IMR-90 (cell line): Measurements from ENCODE around the gene FOXD3.

Experiments used
- BHLHE40 ChIP-seq: fragments of 150-350 bp; IDR thresholded peaks from 2 replicates; pipeline ENCODE4 v1.6.1; 2016; ENCODE audit warnings: mild to moderate bottlenecking, low read depth, low read length
- CTCF ChIP-seq: conservative IDR thresholded peaks from 2 replicates; pipeline ENCODE4 v1.5.1; 2012; ENCODE audit warnings: mild to moderate bottlenecking, low read depth, low read length, improper control_type of control experiment
- MAZ ChIP-seq: IDR thresholded peaks from 2 replicates; pipeline ENCODE4 v1.6.1; 2012; ENCODE audit warnings: low read depth, mild to moderate bottlenecking, low read length, improper control_type of control experiment, moderate library complexity, borderline replicate concordance
- POLR2A ChIP-seq: IDR thresholded peaks from 2 replicates; pipeline ENCODE4 v1.6.1; 2012; ENCODE audit warnings: mild to moderate bottlenecking, low read depth, low read length
- RAD21 ChIP-seq: IDR thresholded peaks from 2 replicates; pipeline ENCODE4 v1.6.1; 2012; ENCODE audit warnings: low read length, improper control_type of control experiment
- SMC3 ChIP-seq: fragments of 150-350 bp; IDR thresholded peaks from 2 replicates; pipeline ENCODE4 v1.6.1; 2016; ENCODE audit warnings: low read depth, mild to moderate bottlenecking, antibody characterized with exemption, low read length, moderate library complexity

- no peak for TF ChIP-seq POLR2A
- no peak for TF ChIP-seq BHLHE40
- no peak for TF ChIP-seq SMC3
- no peak; the same call in 1 of the 2 replicates for TF ChIP-seq CTCF
- no peak for TF ChIP-seq MAZ
- no peak for TF ChIP-seq RAD21
Observed at GRCh38 chr1:63326473-63327380, 4.4 kb downstream of the FOXD3 start.
